CD4-positive, alpha-beta T cell (primary cell): Measurements from ENCODE around the gene EVA1B. TPM values are rescaled to one million over a fixed set of nuclear protein-coding genes. Genes with fewer than 3 reads are reported as not detected.

Experiments used
- ATAC-seq: fragments of 200-7000 bp; cut with Tn5 transposase; one replicate; pipeline ENCODE4 v1.10.0; 2022; ENCODE audit warnings: mild to moderate bottlenecking; ENCODE audit not compliant: poor library complexity
- CTCF ChIA-PET: fragments of 350-600 bp; sonication (Branson Sonifier 250); formaldehyde crosslinking; loops from one replicate; lab custom pipeline; 2021; ENCODE audit warnings: antibody characterized with exemption, inconsistent platforms; lab: Charles Lee
- POLR2A ChIA-PET: fragments of 350-600 bp; sonication (Branson Sonifier 250); formaldehyde crosslinking; loops from one replicate; lab custom pipeline; 2021; ENCODE audit warnings: antibody characterized with exemption, inconsistent platforms; lab: Charles Lee
- DNase-seq, 14 experiments: peaks; one replicate each; pipeline ENCODE4 v3.0.0-alpha.2; 2013 to 2020; ENCODE audit warnings: mixed read lengths in 2 of 14
- H3K27ac ChIP-seq, 2 donors: one replicate each; pipeline versions ENCODE4 v1.5.1 to v1.7.0; 2013; ENCODE audit warnings: low read length in 2 of 2, low read depth in 1 of 2, mild to moderate bottlenecking in 1 of 2
- H3K27me3 ChIP-seq, 2 experiments: 1 replicate in 1 of 2; 2 replicates in 1 of 2; pipeline versions ENCODE4 v1.6.1 to v1.7.0; 2013; ENCODE audit warnings: low read length in 2 of 2, control low read depth in 1 of 2, mild to moderate bottlenecking in 1 of 2, moderate library complexity in 1 of 2; ENCODE audit not compliant: insufficient read depth in 2 of 2, control insufficient read depth in 1 of 2
- H3K36me3 ChIP-seq: one replicate; pipeline ENCODE4 v1.6.1; 2013; ENCODE audit warnings: low read length, control low read depth; ENCODE audit not compliant: insufficient read depth
- H3K4me1 ChIP-seq: one replicate; pipeline ENCODE4 v1.6.1; 2013; ENCODE audit warnings: low read length, control low read depth; ENCODE audit not compliant: insufficient read depth
- H3K4me3 ChIP-seq: one replicate; pipeline ENCODE4 v1.5.1; 2013; ENCODE audit warnings: mild to moderate bottlenecking, low read length, moderate library complexity
- H3K9me3 ChIP-seq, 2 experiments: 1 replicate in 1 of 2; 2 replicates in 1 of 2; pipeline versions ENCODE4 v1.6.1 to v1.7.0; 2013; ENCODE audit warnings: low read length in 2 of 2, mild to moderate bottlenecking in 2 of 2, control low read depth in 1 of 2, moderate library complexity in 1 of 2; ENCODE audit not compliant: control insufficient read depth in 1 of 2, insufficient read depth in 1 of 2
- H3K27ac Mint-ChIP-seq: one replicate; pipeline ENCODE4 v1.8.0; 2020; ENCODE audit warnings: mixed read lengths
- H3K27me3 Mint-ChIP-seq: one replicate; pipeline ENCODE4 v1.8.0; 2021; ENCODE audit warnings: mixed read lengths
- H3K36me3 Mint-ChIP-seq: one replicate; pipeline ENCODE4 v1.8.0; 2021; ENCODE audit warnings: low read depth, mixed read lengths
- H3K4me1 Mint-ChIP-seq: one replicate; pipeline ENCODE4 v1.8.0; 2021; ENCODE audit warnings: low read depth, mixed read lengths
- H3K4me3 Mint-ChIP-seq: one replicate; pipeline ENCODE4 v1.8.0; 2020; ENCODE audit warnings: mild to moderate bottlenecking, mixed read lengths
- H3K9me3 Mint-ChIP-seq: one replicate; pipeline ENCODE4 v1.8.0; 2020; ENCODE audit warnings: mixed read lengths
- intact Hi-C, 2 experiments: fragments of 100-400 bp; cut with DNase I in 1 of 2; cut with micrococcal nuclease in 1 of 2; formaldehyde crosslinking; loops; one replicate each; pipeline versions ENCODE4 v1.15.1 to v1.9.0; 2023 to 2025; cut with DNase I, micrococcal nuclease
- total RNA-seq, 174 experiments: library from RNA in 2 of 174; stranded (reverse) in 2 of 174; gene quantifications; one replicate each; pipeline ENCODE4 v1.2.3 and lab custom pipeline; 2021 to 2026
- TF ChIP-seq, protein P1 (sequence below): fragments of 200-600 bp; IDR thresholded peaks from one replicate; pipeline ENCODE4 v1.8.0; 2022; ENCODE audit warnings: antibody characterized with exemption, mild to moderate bottlenecking

EVA1B gene
- total RNA-seq, 2 experiments from 2014 or later, result 1.5 to 1.8 TPM

DNA sequence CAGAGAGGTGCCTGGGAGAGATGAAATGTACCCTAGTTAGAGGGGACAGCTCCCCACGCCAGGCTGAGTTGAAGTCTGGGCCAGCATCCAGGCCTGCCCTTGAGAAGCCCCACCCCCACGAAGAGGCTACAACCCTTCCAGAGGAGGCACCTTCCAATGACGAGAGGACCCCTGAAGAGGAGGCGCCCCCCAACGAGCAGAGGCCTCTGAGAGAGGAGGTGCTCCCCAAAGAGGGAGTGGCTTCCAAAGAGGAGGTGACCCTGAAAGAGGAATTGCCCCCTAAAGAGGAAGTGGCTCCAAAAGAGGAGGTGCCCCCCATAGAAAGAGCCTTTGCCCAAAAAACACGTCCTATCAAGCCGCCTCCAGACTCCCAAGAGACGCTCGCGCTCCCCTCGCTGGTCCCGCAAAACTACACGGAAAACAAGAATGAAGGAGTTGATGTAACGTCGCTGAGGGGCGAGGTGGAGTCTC, 3.1 kb downstream of the EVA1B start:
- no peaks in the 10 kb centered on the region for H3K36me3 ChIP-seq
- ATAC-seq (no peak), DNase-seq (peak in 2 of 14 experiments; percentile 27 to 38)
- Mint-ChIP-seq H3K36me3 (no peaks in the 10 kb centered on the region), H3K4me1 (peaks cover 25% of the 10 kb centered on the region), H3K4me3 (peak overlapping the region; percentile 85), H3K27ac (peak overlapping the region; percentile 12), H3K9me3 (no peaks in the 10 kb centered on the region), H3K27me3 (no peaks in the 10 kb centered on the region)
- ChIA-PET CTCF (no interaction called here), POLR2A (interaction anchor here (2.8 kb wide), 1 partner anchor 14 kb away, joined by 8 read pairs; the partner anchor contains the start of gene SH3D21)
- H3K4me1 ChIP-seq, result peaks cover 42% of the 10 kb centered on the region
- no peak overlapping the region for H3K27ac ChIP-seq
- no peaks in the 10 kb centered on the region for H3K9me3 ChIP-seq
- no peaks in the 10 kb centered on the region for H3K27me3 ChIP-seq
- peak overlapping the region; percentile 49 for H3K4me3 ChIP-seq
- intact Hi-C loops, result loop anchor here in 1 of 2 experiments (5.0 kb wide), 1 partner anchor 47 kb away; no protein-coding TSS in a partner anchor
- TF ChIP-seq, protein P1, sequence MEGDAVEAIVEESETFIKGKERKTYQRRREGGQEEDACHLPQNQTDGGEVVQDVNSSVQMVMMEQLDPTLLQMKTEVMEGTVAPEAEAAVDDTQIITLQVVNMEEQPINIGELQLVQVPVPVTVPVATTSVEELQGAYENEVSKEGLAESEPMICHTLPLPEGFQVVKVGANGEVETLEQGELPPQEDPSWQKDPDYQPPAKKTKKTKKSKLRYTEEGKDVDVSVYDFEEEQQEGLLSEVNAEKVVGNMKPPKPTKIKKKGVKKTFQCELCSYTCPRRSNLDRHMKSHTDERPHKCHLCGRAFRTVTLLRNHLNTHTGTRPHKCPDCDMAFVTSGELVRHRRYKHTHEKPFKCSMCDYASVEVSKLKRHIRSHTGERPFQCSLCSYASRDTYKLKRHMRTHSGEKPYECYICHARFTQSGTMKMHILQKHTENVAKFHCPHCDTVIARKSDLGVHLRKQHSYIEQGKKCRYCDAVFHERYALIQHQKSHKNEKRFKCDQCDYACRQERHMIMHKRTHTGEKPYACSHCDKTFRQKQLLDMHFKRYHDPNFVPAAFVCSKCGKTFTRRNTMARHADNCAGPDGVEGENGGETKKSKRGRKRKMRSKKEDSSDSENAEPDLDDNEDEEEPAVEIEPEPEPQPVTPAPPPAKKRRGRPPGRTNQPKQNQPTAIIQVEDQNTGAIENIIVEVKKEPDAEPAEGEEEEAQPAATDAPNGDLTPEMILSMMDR, result no peak

DNA sequence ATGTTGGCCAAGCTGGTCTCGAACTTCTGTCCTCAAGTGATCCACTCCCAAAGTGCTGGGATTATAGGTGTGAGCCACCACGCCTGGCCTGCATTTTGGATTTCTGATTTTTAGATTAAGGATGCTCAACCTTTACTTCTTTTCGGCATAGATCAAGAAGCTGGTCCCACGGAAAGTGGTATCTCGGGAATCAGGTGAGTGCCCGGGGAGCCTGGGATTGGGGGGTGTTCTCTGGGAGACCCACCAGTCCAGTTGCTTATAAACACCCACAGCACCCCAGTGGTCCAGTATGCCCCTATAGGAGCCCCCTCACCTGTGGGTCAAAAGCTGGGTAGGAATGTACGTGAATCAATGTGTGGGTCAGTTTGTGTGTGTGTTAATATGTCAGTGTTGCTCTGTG, 14.0 kb downstream of the EVA1B start:
- peaks cover 3% of the 10 kb centered on the region for H3K36me3 ChIP-seq
- H3K9me3 Mint-ChIP-seq, result no peaks in the 10 kb centered on the region
- no peak overlapping the region for H3K4me3 Mint-ChIP-seq

DNA sequence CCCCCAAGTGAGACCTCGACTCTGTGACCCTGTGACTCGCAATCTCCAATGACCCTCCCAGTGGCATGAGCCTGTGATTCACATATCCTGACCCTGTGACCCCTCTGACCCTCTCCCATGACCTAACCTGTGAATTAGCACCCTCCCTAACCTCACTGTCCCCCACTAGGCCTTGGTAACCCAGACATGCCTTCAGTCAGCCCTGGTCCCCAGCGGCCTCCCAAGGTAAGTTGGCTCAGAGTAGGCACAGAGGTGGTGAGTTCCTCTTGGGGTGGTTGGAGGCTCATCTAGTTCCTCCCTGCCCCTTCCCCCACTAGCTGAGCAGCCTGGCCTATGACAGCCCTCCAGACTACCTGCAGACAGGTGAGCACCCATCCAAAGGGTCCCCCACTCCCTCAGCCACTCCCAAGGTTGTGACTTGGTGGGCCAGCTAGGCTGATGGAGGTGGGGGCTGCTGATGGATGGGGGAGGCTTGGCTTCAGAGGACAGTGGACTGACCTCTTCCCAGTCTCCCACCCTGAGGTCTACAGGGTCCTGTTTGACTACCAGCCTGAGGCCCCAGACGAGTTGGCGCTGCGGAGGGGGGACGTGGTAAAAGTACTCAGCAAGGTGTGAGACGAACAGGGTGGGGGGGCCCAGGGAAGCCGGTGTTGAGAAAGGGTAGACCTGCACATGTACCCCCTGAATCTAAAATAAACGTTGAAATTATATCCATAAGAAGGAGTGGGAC, 15.7 kb downstream of the EVA1B start:
- Mint-ChIP-seq H3K27me3 (no peaks in the 10 kb centered on the region), H3K9me3 (no peaks in the 10 kb centered on the region), H3K36me3 (peaks cover 28% of the 10 kb centered on the region), H3K27ac (peak overlapping the region; percentile 78), H3K4me1 (peaks cover 16% of the 10 kb centered on the region), H3K4me3 (peak overlapping the region; percentile 78)
- H3K27ac ChIP-seq, result no peak overlapping the region
- intact Hi-C loops, result loop anchor here (2.0 to 5.0 kb wide), 4 partner anchors 45 to 75 kb away; no protein-coding TSS in a partner anchor
- ChIA-PET POLR2A (interaction anchor here (1.6 to 2.2 kb wide), 8 partner anchors 12 to 152 kb away, joined by 4 to 19 read pairs (median 9); partner anchors contain the start of genes EVA1B, MAP7D1, STK40 and THRAP3), CTCF (interaction anchor here (0.5 to 1.9 kb wide), 5 partner anchors 35 to 158 kb away, joined by 4 to 13 read pairs (median 6); partner anchors contain the start of gene TRAPPC3)
- no peaks in the 10 kb centered on the region for H3K27me3 ChIP-seq
- peaks cover 16% of the 10 kb centered on the region for H3K36me3 ChIP-seq
- H3K9me3 ChIP-seq, result no peaks in the 10 kb centered on the region
- peaks cover 24% of the 10 kb centered on the region for H3K4me1 ChIP-seq
- DNase-seq (peak in 1 of 14 experiments; percentile 39), ATAC-seq (no peak)
- TF ChIP-seq, protein P1, result no peak
- peak overlapping the region; percentile 64 for H3K4me3 ChIP-seq

More for the DNA sequence above, 14.0 kb downstream of the EVA1B start:
- peaks cover 24% of the 10 kb centered on the region for H3K4me1 ChIP-seq
- H3K4me3 ChIP-seq, result no peak overlapping the region
- no peaks in the 10 kb centered on the region for H3K27me3 ChIP-seq
- DNase-seq, result no peak
- intact Hi-C loops, result loop anchor here (5.0 kb wide), 3 partner anchors 43 to 73 kb away; no protein-coding TSS in a partner anchor
- ChIA-PET POLR2A (interaction anchor here (0.9 kb wide), 1 partner anchor 149 kb away, joined by 3 read pairs; no protein-coding TSS in a partner anchor), CTCF (interaction anchor here (0.9 kb wide), 1 partner anchor 59 kb away, joined by 3 read pairs; no protein-coding TSS in a partner anchor)
- no peaks in the 10 kb centered on the region for H3K27me3 Mint-ChIP-seq
- H3K9me3 ChIP-seq, result no peaks in the 10 kb centered on the region
- TF ChIP-seq, protein P1, result no peak
- H3K4me1 Mint-ChIP-seq, result peaks cover 16% of the 10 kb centered on the region
- H3K27ac ChIP-seq, result no peak overlapping the region
- H3K27ac Mint-ChIP-seq, result no peak overlapping the region
- ATAC-seq, result no peak
- peaks cover 13% of the 10 kb centered on the region for H3K36me3 Mint-ChIP-seq
